GM12878 (cell line): ENCODE results near the gene RFFL. TPM values are rescaled to one million over a fixed set of nuclear protein-coding genes. Genes with fewer than 3 reads are reported as not detected.

Experiments used
- BCL11A ChIP-seq: IDR thresholded peaks from 2 replicates; pipeline ENCODE4 v1.6.1; 2011; ENCODE audit warnings: low read depth, low read length
- CBX5 ChIP-seq: sonication (generic); IDR thresholded peaks from 2 replicates; pipeline ENCODE4 v1.6.1; 2016; ENCODE audit warnings: low read depth, moderate library complexity, mild to moderate bottlenecking, inconsistent platforms
- CHD1 ChIP-seq: IDR thresholded peaks from 2 replicates; pipeline ENCODE4 v1.6.1; 2012; ENCODE audit warnings: low read depth, low read length, improper control_type of control experiment
- CHD2 ChIP-seq: IDR thresholded peaks from 2 replicates; pipeline ENCODE4 v1.6.1; 2011; ENCODE audit warnings: low read depth, low read length, improper control_type of control experiment, borderline replicate concordance
- DPF2 ChIP-seq: fragments of 450-650 bp; IDR thresholded peaks from 2 replicates; pipeline ENCODE4 v1.6.1; 2017; ENCODE audit warnings: mild to moderate bottlenecking
- EGR1 ChIP-seq, 2 experiments: IDR thresholded peaks; 1 replicate in 1 of 2; 2 replicates in 1 of 2; pipeline ENCODE4 v1.6.1; 2011 to 2012; ENCODE audit warnings: low read depth in 2 of 2, low read length in 2 of 2, borderline replicate concordance in 1 of 2, mild to moderate bottlenecking in 1 of 2, moderate library complexity in 1 of 2
- EP300 ChIP-seq, 2 experiments: fragments of 150-350 bp in 1 of 2; IDR thresholded peaks; 2 replicates each; pipeline ENCODE4 v1.6.1; 2011 to 2012; ENCODE audit warnings: low read depth in 2 of 2, low read length in 2 of 2, borderline replicate concordance in 1 of 2, improper control_type of control experiment in 1 of 2, inconsistent platforms in 1 of 2; ENCODE audit not compliant: control insufficient read depth in 1 of 2
- HCFC1 ChIP-seq: fragments of 150-350 bp; IDR thresholded peaks from 2 replicates; pipeline ENCODE4 v1.6.1; 2014; ENCODE audit warnings: low read length
- IKZF2 ChIP-seq, 2 experiments: fragments of 450-650 bp; IDR thresholded peaks; 2 replicates each; pipeline ENCODE4 v1.6.1; 2017; ENCODE audit warnings: mild to moderate bottlenecking in 2 of 2, moderate library complexity in 2 of 2
- JUND ChIP-seq: IDR thresholded peaks from 2 replicates; pipeline ENCODE4 v1.6.1; 2012; ENCODE audit warnings: low read depth, mild to moderate bottlenecking, low read length, improper control_type of control experiment, moderate library complexity
- MLLT1 ChIP-seq: fragments of 450-650 bp; IDR thresholded peaks from 2 replicates; pipeline ENCODE4 v1.6.1; 2016; ENCODE audit warnings: mild to moderate bottlenecking
- MYB ChIP-seq: fragments of 150-350 bp; IDR thresholded peaks from 2 replicates; pipeline ENCODE4 v1.6.1; 2014; ENCODE audit warnings: mild to moderate bottlenecking, low read depth, low read length, borderline replicate concordance
- NFYB ChIP-seq: IDR thresholded peaks from 2 replicates; pipeline ENCODE4 v1.6.1; 2011; ENCODE audit warnings: low read depth, mild to moderate bottlenecking, low read length, improper control_type of control experiment, moderate library complexity; ENCODE audit not compliant: insufficient read depth
- NR2C2 ChIP-seq: IDR thresholded peaks from 2 replicates; pipeline ENCODE4 v1.6.1; 2011; ENCODE audit warnings: borderline replicate concordance, low read depth; ENCODE audit not compliant: control insufficient read depth, insufficient read length
- NRF1 ChIP-seq: conservative IDR thresholded peaks from 2 replicates; pipeline ENCODE4 v1.6.1; 2011; ENCODE audit warnings: mild to moderate bottlenecking, low read depth, low read length, improper control_type of control experiment
- PAX5 ChIP-seq: IDR thresholded peaks from 2 replicates; pipeline ENCODE4 v1.6.1; 2011; ENCODE audit warnings: low read depth, low read length, borderline replicate concordance
- POLR2A ChIP-seq: IDR thresholded peaks from 2 replicates; pipeline ENCODE4 v1.6.1; 2011; ENCODE audit warnings: low read depth, mild to moderate bottlenecking, low read length
- POLR2AphosphoS5 ChIP-seq: IDR thresholded peaks from 2 replicates; pipeline ENCODE4 v1.6.1; 2011; ENCODE audit warnings: mild to moderate bottlenecking, low read length, inconsistent platforms
- RAD21 ChIP-seq: IDR thresholded peaks from 2 replicates; pipeline ENCODE4 v1.6.1; 2011; ENCODE audit warnings: mild to moderate bottlenecking, low read depth, low read length, moderate library complexity; ENCODE audit not compliant: insufficient read depth
- SRF ChIP-seq, 2 experiments: IDR thresholded peaks; 2 replicates each; pipeline ENCODE4 v1.6.1; 2011; ENCODE audit warnings: low read depth in 2 of 2, low read length in 2 of 2, mild to moderate bottlenecking in 1 of 2, moderate library complexity in 1 of 2
- TBL1XR1 ChIP-seq: IDR thresholded peaks from 2 replicates; pipeline ENCODE4 v1.6.1; 2012; ENCODE audit warnings: low read depth, low read length, improper control_type of control experiment
- ZBTB33 ChIP-seq: fragments of 450-650 bp; IDR thresholded peaks from 2 replicates; pipeline ENCODE4 v1.6.1; 2017; ENCODE audit warnings: mild to moderate bottlenecking
- ZNF207 ChIP-seq: fragments of 450-650 bp; IDR thresholded peaks from 2 replicates; pipeline ENCODE4 v1.6.1; 2014; ENCODE audit warnings: antibody characterized with exemption, mild to moderate bottlenecking, borderline replicate concordance
- ZNF384 ChIP-seq: IDR thresholded peaks from 2 replicates; pipeline ENCODE4 v1.6.1; 2012; ENCODE audit warnings: low read depth, mild to moderate bottlenecking, low read length, improper control_type of control experiment, borderline replicate concordance
- polyA plus RNA-seq, 11 experiments: library from polyadenylated mRNA; depleted of rRNA in 4 of 11; unstranded in 6 of 11; stranded (reverse) in 5 of 11; fragments of >200 nt; fragmentation: Nextera tagmentation in 4 of 11; fragmentation: Illumina TruSeq in 1 of 11; extraction: Ambion mirVana in 4 of 11; extraction: Trizol in 1 of 11; gene quantifications; 1 replicate in 1 of 11; 2 replicates in 10 of 11; pipeline versions ENCODE4 v1.2.1 to v1.2.3, GENCODE V29; 2011 to 2016; ENCODE audit warnings: inconsistent platforms in 2 of 11, missing spikeins in 2 of 11, low read depth in 1 of 11
- total RNA-seq, 4 experiments: library from RNA; depleted of rRNA in 3 of 4; stranded (reverse); fragments of >200 nt in 3 of 4; fragmentation: Illumina TruSeq in 1 of 4; extraction: Trizol in 1 of 4; gene quantifications; 2 replicates each; pipeline versions ENCODE4 v1.2.1 to v1.2.3, GENCODE V29; 2013 to 2021

The RFFL gene
- total and polyA plus RNA-seq, 10 of the 15 experiments (the other 5 are each of a cell fraction or from before 2014, with no cell fraction given) = 4.7 to 56.1 (median 26.9) TPM

DNA sequence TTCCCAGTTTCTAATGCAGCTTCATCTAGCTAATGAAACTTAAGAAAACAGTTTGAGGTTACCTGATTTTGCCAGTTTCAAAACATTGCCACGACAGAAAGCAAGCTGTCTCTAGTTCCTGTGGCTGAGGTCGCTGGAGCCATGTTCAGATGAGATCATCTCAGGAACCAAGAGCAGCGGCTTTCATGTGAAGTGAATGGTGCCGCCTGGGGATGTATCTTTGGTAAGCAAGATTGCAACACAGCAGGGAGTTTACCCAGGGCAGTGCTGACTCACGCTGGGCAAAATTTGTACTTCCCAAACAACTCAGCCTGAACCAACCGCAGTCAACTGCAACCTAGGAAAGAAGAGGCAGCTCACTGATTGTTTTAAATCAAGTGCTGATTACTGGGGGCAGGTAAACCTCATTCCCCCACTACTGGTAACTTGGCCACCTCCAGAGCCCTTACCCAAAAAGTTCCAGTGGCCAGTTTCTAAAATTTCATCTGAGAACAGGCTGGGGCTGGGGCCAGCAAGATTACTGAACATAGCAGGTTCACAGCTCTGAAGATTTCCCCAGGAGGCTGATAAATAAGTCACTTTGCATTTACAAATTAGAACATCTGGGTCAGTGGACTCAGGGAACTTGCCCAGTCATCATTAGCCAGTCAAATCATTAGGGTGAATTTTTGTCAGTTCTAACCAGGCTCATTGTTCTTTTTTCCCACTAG, at the start of gene RFFL (continued):
- peak; percentile 52; the same call in 1 of the 2 replicates for TF ChIP-seq NFYB
- TF ChIP-seq NR2C2 = no peak
- peak; percentile 95 for TF ChIP-seq DPF2
- no peak for TF ChIP-seq NRF1
- peak; percentile 56; the same call in 1 of the 2 replicates for TF ChIP-seq ZNF207
- peak; percentile 72; the same call in 1 of the 2 replicates for TF ChIP-seq CHD2
- TF ChIP-seq EGR1 (IDR thresholded peaks at IDR 0.05; ENCODE audit: borderline replicate concordance in 1 of 2, low read depth in 2 of 2, low read length in 2 of 2) = peak in 1 of 2 experiments; percentile 44; a peak in 1 of 3 replicates
- peak; percentile 88 for TF ChIP-seq ZNF384
- peak; percentile 80; the same call in 1 of the 2 replicates for TF ChIP-seq TBL1XR1
- TF ChIP-seq RAD21 = peak; percentile 45
- TF ChIP-seq ZBTB33 = no peak
- TF ChIP-seq MLLT1 = peak; percentile 15; the same call in 1 of the 2 replicates
- 0 out of 2 replicates have a peak, but pooled peaks have one; percentile 35 for TF ChIP-seq CBX5
- TF ChIP-seq IKZF2 (IDR thresholded peaks at IDR 0.05) = peak; percentile 97 to 99
- TF ChIP-seq POLR2AphosphoS5 = peak; percentile 69
- TF ChIP-seq SRF (IDR thresholded peaks at IDR 0.05; ENCODE audit: low read depth in 2 of 2, low read length in 2 of 2) = 0 out of 4 replicates have a peak, but pooled peaks of 1 of the 2 experiments have one; percentile 56
- TF ChIP-seq EP300 (IDR thresholded peaks at IDR 0.05; ENCODE audit: borderline replicate concordance in 1 of 2, control insufficient read depth in 1 of 2, low read depth in 2 of 2, low read length in 2 of 2) = peak; percentile 80 to 86
- TF ChIP-seq PAX5 = peak; percentile 94
- no peak for TF ChIP-seq CHD1
- peak; percentile 84 for TF ChIP-seq BCL11A
- peak; percentile 64; the same call in 1 of the 2 replicates for TF ChIP-seq MYB
- no peak; the same call in 1 of the 2 replicates for TF ChIP-seq HCFC1
- peak; percentile 54 for TF ChIP-seq POLR2A
- peak; percentile 84; the same call in 1 of the 2 replicates for TF ChIP-seq JUND
